HEK293 (cell line): Measurements from ENCODE around the gene TPSG1.

Experiments used
- HOXD13 ChIP-seq: sonication (generic); formaldehyde crosslinking; IDR thresholded peaks from 2 replicates; pipeline ENCODE4 v1.8.0; 2022; ENCODE audit warnings: missing genetic modification reagents, borderline replicate concordance
- KLF17 ChIP-seq: fragments of 450-650 bp; formaldehyde crosslinking; IDR thresholded peaks from 2 replicates; pipeline ENCODE4 v1.5.1; 2016; ENCODE audit warnings: missing biosample characterization, missing genetic modification characterization
- ZBTB7A ChIP-seq: fragments of 450-650 bp; formaldehyde crosslinking; IDR thresholded peaks from 2 replicates; pipeline ENCODE4 v1.5.1; 2016; ENCODE audit warnings: low read depth, missing biosample characterization, missing genetic modification characterization
- ZNF549 ChIP-seq: fragments of 450-650 bp; IDR thresholded peaks from 2 replicates; pipeline ENCODE4 v1.5.1; 2018; ENCODE audit warnings: missing biosample characterization, missing genetic modification characterization, mild to moderate bottlenecking, inconsistent platforms, moderate library complexity
- ZSCAN5A ChIP-seq: fragments of 450-650 bp; formaldehyde crosslinking; IDR thresholded peaks from 2 replicates; pipeline ENCODE4 v1.5.1; 2016; ENCODE audit warnings: missing biosample characterization, missing genetic modification characterization
- TF ChIP-seq, protein P1 (sequence below): fragments of 450-650 bp; formaldehyde crosslinking; IDR thresholded peaks from 2 replicates; pipeline ENCODE4 v1.5.1; 2016; ENCODE audit warnings: missing biosample characterization, missing genetic modification characterization
- TF ChIP-seq, protein P2 (sequence below): fragments of 450-650 bp; formaldehyde crosslinking; IDR thresholded peaks from 2 replicates; pipeline ENCODE4 v1.5.1; 2016; ENCODE audit warnings: missing biosample characterization, missing genetic modification characterization
- TF ChIP-seq, protein P3 (sequence below): fragments of 450-650 bp; formaldehyde crosslinking; IDR thresholded peaks from 2 replicates; pipeline ENCODE4 v1.5.1; 2016; ENCODE audit warnings: missing biosample characterization, missing genetic modification characterization

DNA sequence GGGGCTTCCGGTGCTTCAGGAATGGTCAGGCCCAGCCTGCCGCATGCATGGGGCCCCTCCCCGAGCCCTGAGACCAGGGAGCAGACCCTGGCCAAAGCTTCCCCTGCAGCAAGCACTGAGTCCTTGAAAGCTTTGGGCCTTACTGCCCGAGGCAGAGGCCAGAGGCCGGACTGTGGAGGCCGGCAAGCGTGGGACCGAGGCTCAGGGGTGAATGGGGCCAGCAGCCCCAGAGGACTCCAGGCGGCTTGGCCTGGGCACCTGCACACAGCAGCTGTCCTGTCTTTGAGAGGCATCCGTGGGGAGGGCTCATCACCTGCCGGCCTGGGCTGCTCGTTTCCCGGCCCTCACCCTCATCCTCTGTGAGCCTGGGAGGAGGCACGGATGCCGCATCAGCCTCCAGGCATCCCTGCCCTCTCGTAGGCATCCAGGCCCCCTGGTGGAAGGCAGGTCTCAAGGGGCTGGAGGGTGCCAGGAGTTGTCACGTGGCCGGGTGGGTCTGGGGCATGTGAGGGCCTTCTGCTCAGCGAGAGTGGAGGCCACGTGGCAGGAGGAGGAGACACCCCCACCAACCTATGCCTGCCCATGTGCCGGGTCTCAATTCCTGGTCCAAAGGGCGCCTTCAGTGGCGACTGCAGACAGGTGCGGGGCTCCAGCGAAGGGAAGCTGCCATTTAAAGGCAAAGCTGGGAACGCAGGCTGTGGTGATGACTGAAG is 40.8 kb downstream of the TPSG1 start:
- TF ChIP-seq, protein P1, sequence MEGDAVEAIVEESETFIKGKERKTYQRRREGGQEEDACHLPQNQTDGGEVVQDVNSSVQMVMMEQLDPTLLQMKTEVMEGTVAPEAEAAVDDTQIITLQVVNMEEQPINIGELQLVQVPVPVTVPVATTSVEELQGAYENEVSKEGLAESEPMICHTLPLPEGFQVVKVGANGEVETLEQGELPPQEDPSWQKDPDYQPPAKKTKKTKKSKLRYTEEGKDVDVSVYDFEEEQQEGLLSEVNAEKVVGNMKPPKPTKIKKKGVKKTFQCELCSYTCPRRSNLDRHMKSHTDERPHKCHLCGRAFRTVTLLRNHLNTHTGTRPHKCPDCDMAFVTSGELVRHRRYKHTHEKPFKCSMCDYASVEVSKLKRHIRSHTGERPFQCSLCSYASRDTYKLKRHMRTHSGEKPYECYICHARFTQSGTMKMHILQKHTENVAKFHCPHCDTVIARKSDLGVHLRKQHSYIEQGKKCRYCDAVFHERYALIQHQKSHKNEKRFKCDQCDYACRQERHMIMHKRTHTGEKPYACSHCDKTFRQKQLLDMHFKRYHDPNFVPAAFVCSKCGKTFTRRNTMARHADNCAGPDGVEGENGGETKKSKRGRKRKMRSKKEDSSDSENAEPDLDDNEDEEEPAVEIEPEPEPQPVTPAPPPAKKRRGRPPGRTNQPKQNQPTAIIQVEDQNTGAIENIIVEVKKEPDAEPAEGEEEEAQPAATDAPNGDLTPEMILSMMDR (tag by site-specific recombination): no peak
- TF ChIP-seq, protein P2, sequence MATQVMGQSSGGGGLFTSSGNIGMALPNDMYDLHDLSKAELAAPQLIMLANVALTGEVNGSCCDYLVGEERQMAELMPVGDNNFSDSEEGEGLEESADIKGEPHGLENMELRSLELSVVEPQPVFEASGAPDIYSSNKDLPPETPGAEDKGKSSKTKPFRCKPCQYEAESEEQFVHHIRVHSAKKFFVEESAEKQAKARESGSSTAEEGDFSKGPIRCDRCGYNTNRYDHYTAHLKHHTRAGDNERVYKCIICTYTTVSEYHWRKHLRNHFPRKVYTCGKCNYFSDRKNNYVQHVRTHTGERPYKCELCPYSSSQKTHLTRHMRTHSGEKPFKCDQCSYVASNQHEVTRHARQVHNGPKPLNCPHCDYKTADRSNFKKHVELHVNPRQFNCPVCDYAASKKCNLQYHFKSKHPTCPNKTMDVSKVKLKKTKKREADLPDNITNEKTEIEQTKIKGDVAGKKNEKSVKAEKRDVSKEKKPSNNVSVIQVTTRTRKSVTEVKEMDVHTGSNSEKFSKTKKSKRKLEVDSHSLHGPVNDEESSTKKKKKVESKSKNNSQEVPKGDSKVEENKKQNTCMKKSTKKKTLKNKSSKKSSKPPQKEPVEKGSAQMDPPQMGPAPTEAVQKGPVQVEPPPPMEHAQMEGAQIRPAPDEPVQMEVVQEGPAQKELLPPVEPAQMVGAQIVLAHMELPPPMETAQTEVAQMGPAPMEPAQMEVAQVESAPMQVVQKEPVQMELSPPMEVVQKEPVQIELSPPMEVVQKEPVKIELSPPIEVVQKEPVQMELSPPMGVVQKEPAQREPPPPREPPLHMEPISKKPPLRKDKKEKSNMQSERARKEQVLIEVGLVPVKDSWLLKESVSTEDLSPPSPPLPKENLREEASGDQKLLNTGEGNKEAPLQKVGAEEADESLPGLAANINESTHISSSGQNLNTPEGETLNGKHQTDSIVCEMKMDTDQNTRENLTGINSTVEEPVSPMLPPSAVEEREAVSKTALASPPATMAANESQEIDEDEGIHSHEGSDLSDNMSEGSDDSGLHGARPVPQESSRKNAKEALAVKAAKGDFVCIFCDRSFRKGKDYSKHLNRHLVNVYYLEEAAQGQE (tag by site-specific recombination): no peak
- TF ChIP-seq KLF17: no peak
- no peak for TF ChIP-seq ZNF549
- no peak for TF ChIP-seq ZSCAN5A
- TF ChIP-seq HOXD13: no peak
- TF ChIP-seq ZBTB7A: no peak
- TF ChIP-seq, protein P3, sequence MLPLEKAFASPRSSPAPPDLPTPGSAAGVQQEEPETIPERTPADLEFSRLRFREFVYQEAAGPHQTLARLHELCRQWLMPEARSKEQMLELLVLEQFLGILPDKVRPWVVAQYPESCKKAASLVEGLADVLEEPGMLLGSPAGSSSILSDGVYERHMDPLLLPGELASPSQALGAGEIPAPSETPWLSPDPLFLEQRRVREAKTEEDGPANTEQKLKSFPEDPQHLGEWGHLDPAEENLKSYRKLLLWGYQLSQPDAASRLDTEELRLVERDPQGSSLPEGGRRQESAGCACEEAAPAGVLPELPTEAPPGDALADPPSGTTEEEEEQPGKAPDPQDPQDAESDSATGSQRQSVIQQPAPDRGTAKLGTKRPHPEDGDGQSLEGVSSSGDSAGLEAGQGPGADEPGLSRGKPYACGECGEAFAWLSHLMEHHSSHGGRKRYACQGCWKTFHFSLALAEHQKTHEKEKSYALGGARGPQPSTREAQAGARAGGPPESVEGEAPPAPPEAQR: no peak
